Measurements from ENCODE around the gene OSBPL10. TPM values are rescaled to one million over a fixed set of nuclear protein-coding genes. Genes with fewer than 3 reads are reported as not detected.

The OSBPL10 gene
- total RNA-seq, 1 donor from 2014 or later: 8.4 TPM

GRCh38 chr3:31890007-31890406 is 91.1 kb downstream of the OSBPL10 start:
- no peak for DNase-seq (ENCODE audit: low spot score)
- Histone ChIP-seq H3K9ac (no peak overlapping the region), H3F3A (ENCODE audit: low read depth) (no peaks in the 10 kb centered on the region), H2AFZ (replicated peaks) (no peak overlapping the region), H4K20me1 (ENCODE audit: low read depth) (no peaks in the 10 kb centered on the region), H3K27ac (no peak overlapping the region), H3K4me1 (peaks cover 5% of the 10 kb centered on the region), H3K79me2 (ENCODE audit: low read depth) (no peaks in the 10 kb centered on the region), H3K36me3 (no peaks in the 10 kb centered on the region), H3K27me3 (no peaks in the 10 kb centered on the region), H3K4me3 (no peak overlapping the region), H3K4me2 (no peak overlapping the region), H3K9me3 (ENCODE audit: low read depth) (no peaks in the 10 kb centered on the region)
- Mint-ChIP-seq H3K4me3 (no peak overlapping the region), H3K9me3 (peaks cover 7% of the 10 kb centered on the region), H3K36me3 (no peaks in the 10 kb centered on the region), H3K27me3 (ENCODE audit: insufficient read depth, low read depth) (no peaks in the 10 kb centered on the region), H3K27ac (no peak overlapping the region), H3K4me1 (no peaks in the 10 kb centered on the region)
- no peak for TF ChIP-seq CTCF (IDR thresholded peaks at IDR 0.05)
- no peak for TF ChIP-seq EZH2 (IDR thresholded peaks at IDR 0.05)
- TF ChIP-seq EZH2phosphoT487 (IDR thresholded peaks at IDR 0.05): no peak

- Mint-ChIP-seq H3K27ac (no peak overlapping the region), H3K4me1 (peaks cover 2% of the 10 kb centered on the region), H3K36me3 (no peaks in the 10 kb centered on the region), H3K27me3 (ENCODE audit: insufficient read depth, low read depth) (no peaks in the 10 kb centered on the region), H3K9me3 (peaks cover 7% of the 10 kb centered on the region), H3K4me3 (no peak overlapping the region)
- no peak overlapping the region for H3K4me2 ChIP-seq
- TF ChIP-seq EZH2 (IDR thresholded peaks at IDR 0.05) (no peak), CTCF (IDR thresholded peaks at IDR 0.05) (no peak), EZH2phosphoT487 (IDR thresholded peaks at IDR 0.05) (no peak)
- H3K79me2 ChIP-seq (ENCODE audit: low read depth): no peaks in the 10 kb centered on the region
- no peak overlapping the region for H2AFZ ChIP-seq (replicated peaks)
- no peak overlapping the region for H3K9ac ChIP-seq
- H4K20me1 ChIP-seq (ENCODE audit: low read depth): no peaks in the 10 kb centered on the region
- no peaks in the 10 kb centered on the region for H3K4me1 ChIP-seq
- no peak overlapping the region for H3K27ac ChIP-seq
- H3K4me3 ChIP-seq: no peak overlapping the region
- H3K27me3 ChIP-seq: no peaks in the 10 kb centered on the region
- H3K9me3 ChIP-seq (ENCODE audit: low read depth): no peaks in the 10 kb centered on the region
- H3K36me3 ChIP-seq: no peaks in the 10 kb centered on the region
- H3F3A ChIP-seq (ENCODE audit: low read depth): no peaks in the 10 kb centered on the region
- DNase-seq (ENCODE audit: low spot score): no peak
Measured at GRCh38 chr3:31885235-31885634, 95.8 kb downstream of the OSBPL10 start.

GRCh38 chr3:31884251-31884650 is 96.8 kb downstream of the OSBPL10 start:
- H3K27me3 ChIP-seq: no peaks in the 10 kb centered on the region
- TF ChIP-seq EZH2 (IDR thresholded peaks at IDR 0.05): no peak
- TF ChIP-seq EZH2phosphoT487 (IDR thresholded peaks at IDR 0.05): no peak
- no peak for TF ChIP-seq CTCF (IDR thresholded peaks at IDR 0.05)
- H2AFZ ChIP-seq (replicated peaks): no peak overlapping the region
- H3K27me3 Mint-ChIP-seq (ENCODE audit: insufficient read depth, low read depth): no peaks in the 10 kb centered on the region
- H3K9ac ChIP-seq: no peak overlapping the region
- H3K4me3 ChIP-seq: no peak overlapping the region
- no peak for DNase-seq (ENCODE audit: low spot score)
- H4K20me1 ChIP-seq (ENCODE audit: low read depth): no peaks in the 10 kb centered on the region
- H3K4me1 ChIP-seq: peaks cover 6% of the 10 kb centered on the region
- H3K27ac ChIP-seq: no peak overlapping the region
- no peaks in the 10 kb centered on the region for H3K79me2 ChIP-seq (ENCODE audit: low read depth)
- no peaks in the 10 kb centered on the region for H3K9me3 ChIP-seq (ENCODE audit: low read depth)
- peaks cover 7% of the 10 kb centered on the region for H3K9me3 Mint-ChIP-seq
- no peaks in the 10 kb centered on the region for H3K36me3 ChIP-seq
- H3F3A ChIP-seq (ENCODE audit: low read depth): no peaks in the 10 kb centered on the region
- H3K27ac Mint-ChIP-seq: no peak overlapping the region
- H3K36me3 Mint-ChIP-seq: no peaks in the 10 kb centered on the region
- no peak overlapping the region for H3K4me2 ChIP-seq
- H3K4me3 Mint-ChIP-seq: no peak overlapping the region
- H3K4me1 Mint-ChIP-seq: peaks cover 5% of the 10 kb centered on the region

Data from neural progenitor cell (in vitro differentiated cells).